Lower leg skin (tissue), 4 donors: ENCODE data around the gene FUCA1. TPM values are rescaled to one million over a fixed set of nuclear protein-coding genes. Genes with fewer than 3 reads are reported as not detected.
A peak's percentile ranks its signal among the peaks of the same experiment; 100 is the strongest.

Source experiments
- DNase-seq, 2 donors: peaks; one replicate each; pipeline ENCODE4 v3.0.0-alpha.2; 2019; ENCODE audit warnings: low spot score in 2 of 2
- H3K4me3 ChIP-seq: fragments of 200-600 bp; sonication (generic); 2 replicates; pipeline ENCODE4 v1.5.1; 2017; ENCODE audit warnings: mild to moderate bottlenecking, low read depth; ENCODE audit not compliant: poor library complexity, severe bottlenecking
- CTCF ChIP-seq, 3 donors: fragments of 450-650 bp; IDR thresholded peaks; one replicate each; pipeline ENCODE4 v1.5.1; 2016; ENCODE audit warnings: antibody characterized with exemption in 3 of 3, mild to moderate bottlenecking in 3 of 3, moderate library complexity in 2 of 3
- POLR2A ChIP-seq, 2 donors: fragments of 450-650 bp; IDR thresholded peaks; one replicate each; pipeline ENCODE4 v1.6.1; 2016 to 2017; ENCODE audit warnings: antibody characterized with exemption in 2 of 2, mild to moderate bottlenecking in 1 of 2, moderate library complexity in 1 of 2
- WGBS, 2 donors: methylation state at CpG; one replicate each; pipeline ENCODE4 v1.1.5; 2018; 5-methylcytosine and 5-hydroxymethylcytosine counted together
- intact Hi-C: fragments of 100-400 bp; cut with DNase I; formaldehyde crosslinking; loops from one replicate; pipeline ENCODE4 v1.15.0; 2023; ENCODE audit warnings: low total_unique reads
- total RNA-seq, 4 donors: library from RNA; depleted of rRNA; stranded (reverse); fragments of >200 nt; gene quantifications; one replicate each; pipeline ENCODE4 v1.1.0, GENCODE V29; 2016

FUCA1 gene
- 10 to 100 TPM; 11.6 to 23.5 (median 18.7) TPM for total RNA-seq

- intact Hi-C loops: no loop called here
- DNase-seq: peak; percentile 91 to 99
- WGBS, 2 donors: 0% methylated on average over 22 to 46 of the region's 71 CpGs
- H3K4me3 ChIP-seq: peak within 1 kb of the TSS; percentile 61
- TF ChIP-seq CTCF (IDR thresholded peaks at IDR 0.05) (peak in 1 of 3 donors; percentile 86), POLR2A (IDR thresholded peaks at IDR 0.05) (no peak)
These were observed at the start of gene FUCA1 for GRCh38 chr1:23867895-23868556. TSS of gene FUCA1 (minus strand) at chr1:23868290. CDS start at chr1:23868286, 4 bp downstream.

DNA sequence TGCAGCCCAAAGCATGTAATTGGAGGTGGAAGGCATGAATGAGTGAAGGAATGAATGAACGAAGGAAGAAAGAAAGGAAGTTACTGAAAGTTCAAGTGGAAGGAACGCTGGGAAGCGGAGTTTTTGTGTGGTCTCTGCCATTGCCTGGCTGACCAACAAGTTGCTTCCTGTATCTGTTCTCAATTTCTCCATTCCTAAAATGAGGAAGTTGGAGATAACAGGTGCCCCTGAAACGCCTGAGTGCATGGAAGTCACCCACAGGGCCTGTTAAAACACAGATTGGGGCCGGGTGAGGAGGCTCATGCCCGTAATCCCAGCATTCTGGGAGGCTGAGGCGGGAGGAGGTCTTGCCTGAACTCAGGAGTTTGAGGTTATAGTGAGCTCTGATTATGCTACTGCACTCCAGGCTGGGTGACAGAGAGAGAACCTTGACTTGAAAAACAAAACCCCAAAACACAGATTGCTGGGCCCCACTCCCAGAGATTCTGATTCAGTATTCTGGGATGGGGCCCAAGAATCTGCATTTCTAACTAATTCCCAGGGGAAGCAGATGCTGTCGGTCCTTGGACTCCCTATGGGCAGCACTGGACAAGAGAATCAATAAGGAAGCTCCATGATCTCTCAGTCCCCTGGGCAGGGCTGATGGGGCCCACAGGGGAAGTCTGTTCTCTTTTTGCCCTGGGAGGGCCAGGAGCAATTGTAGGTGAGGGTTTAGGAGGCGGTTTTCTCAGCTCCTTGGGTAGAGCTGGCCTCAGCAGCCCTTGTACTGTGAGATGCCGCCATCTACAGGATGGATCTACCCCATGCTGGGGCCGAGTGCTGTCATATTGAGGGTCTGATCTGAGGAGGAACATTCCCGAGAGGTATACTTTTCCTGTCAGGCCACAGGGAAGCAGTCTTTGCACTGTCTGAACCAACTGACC is 48.4 kb upstream of the FUCA1 start:
- TF ChIP-seq POLR2A (IDR thresholded peaks at IDR 0.05) (no peak), CTCF (IDR thresholded peaks at IDR 0.05) (no peak)
- WGBS, 2 donors: 55 to 57% methylated on average over 12 of the region's 12 CpGs
- no peak overlapping the region for H3K4me3 ChIP-seq
- peak; percentile 31 to 88 for DNase-seq
- intact Hi-C loops: no loop called here

- intact Hi-C loops: no loop called here
- H3K4me3 ChIP-seq: no peak overlapping the region
- no peak for DNase-seq
- WGBS, 2 donors: 97 to 98% methylated on average over 5 of the region's 5 CpGs
- TF ChIP-seq POLR2A (IDR thresholded peaks at IDR 0.05): no peak
These were observed 47.4 kb upstream of the FUCA1 start for GRCh38 chr1:23915466-23915865.

GRCh38 chr1:23914921-23915320 is 46.8 kb upstream of the FUCA1 start:
- TF ChIP-seq POLR2A (IDR thresholded peaks at IDR 0.05): no peak
- TF ChIP-seq CTCF (IDR thresholded peaks at IDR 0.05): no peak
- no peak overlapping the region for H3K4me3 ChIP-seq
- no peak for DNase-seq
- intact Hi-C loops: no loop called here
- WGBS, 2 donors: 96% methylated on average over 4 of the region's 4 CpGs

DNA sequence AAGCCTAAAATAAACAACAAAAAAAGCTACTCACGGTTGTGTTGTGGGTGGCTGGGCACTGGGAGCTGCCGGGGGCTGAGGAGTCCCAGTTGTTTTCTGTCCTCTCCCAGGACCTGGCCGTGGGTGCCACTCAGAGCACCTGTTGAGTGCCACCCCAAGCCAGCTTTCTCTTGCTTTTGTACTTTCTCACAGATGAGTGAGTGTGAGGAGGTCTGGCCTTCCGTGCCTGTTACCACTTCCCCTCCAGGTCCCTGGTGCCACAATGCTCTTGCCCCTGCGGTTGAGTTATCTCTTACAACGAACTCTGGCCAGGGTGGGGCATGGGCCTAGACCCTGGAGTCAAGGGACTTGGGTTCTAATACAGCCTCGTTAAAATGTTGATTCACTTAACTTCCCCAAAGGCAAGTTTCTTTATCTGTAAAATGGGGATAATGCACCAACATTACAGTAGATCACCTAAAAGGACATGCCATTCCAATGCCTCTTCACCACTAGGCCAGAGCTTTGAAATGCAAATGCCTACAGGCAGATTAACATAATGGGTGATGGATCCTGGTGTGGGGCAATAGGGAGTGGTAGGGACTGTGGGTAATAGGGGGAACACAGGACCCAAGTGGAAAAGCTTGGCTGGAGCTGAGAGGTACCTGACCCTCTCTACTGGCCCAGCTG is 45.3 kb upstream of the FUCA1 start, which contains the start of gene CNR2:
TSS of gene CNR2 (minus strand) at position 151 of the 669 bp plus-strand sequence. CDS start 37,745 bp downstream, outside the sequence.
- no peak for DNase-seq
- TF ChIP-seq POLR2A (IDR thresholded peaks at IDR 0.05): no peak
- TF ChIP-seq CTCF (IDR thresholded peaks at IDR 0.05): no peak
- intact Hi-C loops: no loop called here
- WGBS, 2 donors: 69 to 77% methylated on average over 7 of the region's 7 CpGs
- no peak within 1 kb of the TSS for H3K4me3 ChIP-seq

GRCh38 chr1:23911921-23912320 is 43.8 kb upstream of the FUCA1 start:
- no peak for DNase-seq
- TF ChIP-seq POLR2A (IDR thresholded peaks at IDR 0.05) (no peak), CTCF (IDR thresholded peaks at IDR 0.05) (no peak)
- WGBS, 2 donors: 79 to 86% methylated on average over 8 of the region's 8 CpGs
- no peak overlapping the region for H3K4me3 ChIP-seq
- intact Hi-C loops: no loop called here
